ENCODE measurements around the gene ADAMTS20.
"Not testable (repeated sequence)": the region's sequence is repeated elsewhere in the genome, so short reads cannot be mapped to it uniquely, and the experiment has no call there.

The ADAMTS20 gene, protein sequence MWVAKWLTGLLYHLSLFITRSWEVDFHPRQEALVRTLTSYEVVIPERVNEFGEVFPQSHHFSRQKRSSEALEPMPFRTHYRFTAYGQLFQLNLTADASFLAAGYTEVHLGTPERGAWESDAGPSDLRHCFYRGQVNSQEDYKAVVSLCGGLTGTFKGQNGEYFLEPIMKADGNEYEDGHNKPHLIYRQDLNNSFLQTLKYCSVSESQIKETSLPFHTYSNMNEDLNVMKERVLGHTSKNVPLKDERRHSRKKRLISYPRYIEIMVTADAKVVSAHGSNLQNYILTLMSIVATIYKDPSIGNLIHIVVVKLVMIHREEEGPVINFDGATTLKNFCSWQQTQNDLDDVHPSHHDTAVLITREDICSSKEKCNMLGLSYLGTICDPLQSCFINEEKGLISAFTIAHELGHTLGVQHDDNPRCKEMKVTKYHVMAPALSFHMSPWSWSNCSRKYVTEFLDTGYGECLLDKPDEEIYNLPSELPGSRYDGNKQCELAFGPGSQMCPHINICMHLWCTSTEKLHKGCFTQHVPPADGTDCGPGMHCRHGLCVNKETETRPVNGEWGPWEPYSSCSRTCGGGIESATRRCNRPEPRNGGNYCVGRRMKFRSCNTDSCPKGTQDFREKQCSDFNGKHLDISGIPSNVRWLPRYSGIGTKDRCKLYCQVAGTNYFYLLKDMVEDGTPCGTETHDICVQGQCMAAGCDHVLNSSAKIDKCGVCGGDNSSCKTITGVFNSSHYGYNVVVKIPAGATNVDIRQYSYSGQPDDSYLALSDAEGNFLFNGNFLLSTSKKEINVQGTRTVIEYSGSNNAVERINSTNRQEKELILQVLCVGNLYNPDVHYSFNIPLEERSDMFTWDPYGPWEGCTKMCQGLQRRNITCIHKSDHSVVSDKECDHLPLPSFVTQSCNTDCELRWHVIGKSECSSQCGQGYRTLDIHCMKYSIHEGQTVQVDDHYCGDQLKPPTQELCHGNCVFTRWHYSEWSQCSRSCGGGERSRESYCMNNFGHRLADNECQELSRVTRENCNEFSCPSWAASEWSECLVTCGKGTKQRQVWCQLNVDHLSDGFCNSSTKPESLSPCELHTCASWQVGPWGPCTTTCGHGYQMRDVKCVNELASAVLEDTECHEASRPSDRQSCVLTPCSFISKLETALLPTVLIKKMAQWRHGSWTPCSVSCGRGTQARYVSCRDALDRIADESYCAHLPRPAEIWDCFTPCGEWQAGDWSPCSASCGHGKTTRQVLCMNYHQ (N-terminal part only)

DNA sequence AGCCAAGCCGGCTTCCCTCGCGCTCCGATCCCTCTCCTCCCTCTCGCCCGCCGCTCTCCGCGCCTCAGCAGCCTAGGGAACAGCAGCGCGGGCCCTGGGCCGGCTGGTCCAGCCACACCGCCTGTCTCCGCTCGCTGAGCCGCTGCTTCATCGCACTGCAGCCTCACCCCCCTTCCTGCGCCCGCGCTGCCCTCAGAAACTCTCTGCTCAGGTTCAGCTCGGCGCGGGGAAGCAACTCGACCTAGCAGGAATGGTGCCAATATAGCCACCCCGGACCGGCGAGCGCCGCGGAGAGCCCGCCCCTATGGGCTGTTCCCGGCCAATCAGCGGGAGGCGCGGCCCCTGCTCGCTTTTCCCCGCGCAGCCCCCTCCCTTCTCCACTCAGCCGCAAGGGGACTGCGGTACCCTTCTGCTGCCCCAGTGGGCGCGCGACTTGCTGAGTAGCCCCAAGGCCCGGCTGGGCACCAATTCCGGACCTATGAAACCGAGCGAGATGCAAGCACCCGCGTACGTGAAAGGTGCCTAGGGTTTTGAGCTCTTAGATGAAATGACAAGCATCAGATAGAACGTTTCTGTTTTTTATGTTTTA lies at the start of gene ADAMTS20:
ADAMTS20 (minus strand) TSS at position 233 of the 589 bp plus-strand sequence. CDS start 282 bp downstream, outside the sequence.
- no peak for DNase-seq

DNA sequence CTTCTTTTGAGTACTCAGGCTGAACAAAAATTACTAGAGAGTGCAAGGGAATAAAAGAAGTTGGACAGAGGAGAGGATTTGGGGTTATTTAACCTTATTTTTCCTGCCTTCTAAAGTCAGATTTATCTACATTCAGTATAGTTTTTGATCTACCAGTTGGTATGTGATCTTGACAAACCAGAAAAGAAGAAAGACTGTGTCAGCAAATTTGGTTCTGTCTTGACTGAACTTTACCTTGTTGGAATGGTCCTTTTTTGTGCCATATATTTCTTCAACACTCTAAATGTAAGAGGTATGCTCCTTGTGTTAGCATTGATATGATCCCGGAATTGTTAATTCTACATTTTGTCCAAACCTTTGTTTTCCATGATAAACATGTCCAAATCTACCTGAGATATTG lies 47.7 kb upstream of the ADAMTS20 start:
- no peak for DNase-seq

DNA sequence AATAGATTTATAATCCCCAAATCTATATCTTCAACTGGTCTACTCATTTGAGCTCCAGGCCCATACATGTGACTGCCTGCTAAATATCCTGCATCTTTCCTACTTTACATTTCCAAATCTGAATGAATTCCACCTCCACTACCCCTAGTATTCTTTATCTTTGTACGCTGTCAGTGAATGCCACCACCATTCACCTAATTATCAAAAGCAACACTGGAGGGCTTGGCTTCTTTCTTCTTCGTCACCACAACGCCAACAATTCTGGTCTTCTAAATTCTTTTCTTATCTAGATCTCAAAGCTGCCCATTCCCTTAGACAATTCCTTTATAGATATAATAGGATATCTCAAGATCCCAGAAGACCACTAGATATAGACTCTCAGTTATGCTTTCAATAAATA lies 47.1 kb upstream of the ADAMTS20 start:
- DNase-seq, result no peak

DNA sequence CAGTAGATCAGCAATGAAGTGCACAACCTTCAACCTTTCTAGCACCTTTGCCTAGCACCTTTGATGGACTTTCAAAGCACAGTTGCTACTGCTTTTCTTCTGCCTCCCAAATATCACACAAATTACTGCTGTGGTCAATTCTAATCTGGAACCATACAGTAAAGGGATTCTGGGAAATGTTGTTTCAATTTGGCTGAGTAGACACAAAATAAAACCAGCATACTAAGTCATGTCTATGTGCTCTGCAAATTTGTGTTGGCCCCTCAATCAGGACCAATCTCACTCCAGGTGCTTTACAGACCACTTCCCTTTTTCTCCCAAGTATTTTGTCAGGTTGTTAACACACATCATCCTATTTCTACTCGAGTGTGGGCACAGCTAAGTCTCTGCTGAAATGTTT lies 38.3 kb upstream of the ADAMTS20 start:
- DNase-seq, result no peak

DNA sequence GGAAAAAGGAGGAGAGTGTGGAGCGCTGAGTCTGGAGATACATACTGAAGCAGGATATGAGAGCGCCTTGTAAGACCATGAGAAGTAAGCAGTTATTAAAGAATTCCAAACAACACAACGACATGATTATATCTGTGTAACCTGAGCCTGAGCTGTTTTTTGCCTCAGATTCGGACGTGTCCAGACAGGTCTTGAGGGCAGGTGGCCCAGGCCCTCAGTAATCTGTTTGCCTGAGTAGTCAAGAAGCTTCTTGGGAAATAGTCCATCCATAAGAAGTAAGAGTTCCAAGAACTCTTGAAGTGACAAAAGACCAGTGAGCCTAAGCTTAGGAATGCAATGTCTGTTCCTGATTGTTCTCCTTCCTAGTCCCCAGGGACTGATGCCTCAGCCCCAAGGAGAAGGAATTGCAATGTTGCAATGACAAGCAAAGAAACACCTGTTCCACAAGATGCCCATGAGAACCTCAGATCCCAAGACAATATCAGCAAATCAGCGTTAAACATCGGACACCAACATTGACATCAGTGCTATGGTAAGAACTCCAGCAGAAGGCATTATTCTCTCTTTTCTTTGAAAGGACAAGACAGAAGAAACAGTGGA lies 34.7 kb upstream of the ADAMTS20 start:
- DNase-seq, result no peak

DNA sequence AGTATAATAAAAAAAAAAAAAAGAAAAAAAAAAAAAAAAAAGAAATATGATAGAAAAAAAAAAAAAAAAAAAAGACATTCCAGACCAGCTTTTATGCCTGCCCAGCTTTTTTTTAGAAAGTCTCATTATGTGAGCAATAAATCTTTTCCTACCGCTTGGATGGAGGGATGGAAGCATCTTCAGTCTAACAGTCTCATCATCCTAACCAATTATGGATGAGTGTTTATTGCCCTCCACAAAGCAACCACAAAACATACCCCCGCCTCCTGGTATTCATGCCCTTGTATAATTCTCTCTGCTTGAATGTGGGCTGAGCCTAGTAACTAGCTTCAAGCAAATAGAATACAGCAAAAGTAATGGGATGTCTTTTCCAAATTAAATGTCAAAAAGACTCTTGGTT lies 33.7 kb upstream of the ADAMTS20 start:
- no peak for DNase-seq

DNA sequence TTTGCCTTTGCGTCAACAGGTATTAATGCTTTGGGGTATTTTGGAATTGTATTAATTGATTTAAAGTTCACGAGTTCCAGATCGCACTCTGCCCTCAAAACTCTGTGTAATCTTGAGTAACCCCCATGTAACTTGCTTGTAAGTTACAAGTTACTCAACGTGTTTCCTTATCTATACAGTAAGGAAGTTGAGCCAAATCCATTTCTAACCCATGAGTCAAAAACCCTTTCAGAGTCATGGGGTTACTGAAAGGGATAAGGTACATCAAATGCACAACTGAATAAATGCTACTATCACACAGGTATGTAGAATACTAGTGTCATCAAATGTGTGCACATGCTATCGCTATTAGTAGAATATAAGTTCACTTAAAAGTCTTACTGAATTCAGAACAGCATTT lies 28.6 kb upstream of the ADAMTS20 start:
- DNase-seq, result no peak

DNA sequence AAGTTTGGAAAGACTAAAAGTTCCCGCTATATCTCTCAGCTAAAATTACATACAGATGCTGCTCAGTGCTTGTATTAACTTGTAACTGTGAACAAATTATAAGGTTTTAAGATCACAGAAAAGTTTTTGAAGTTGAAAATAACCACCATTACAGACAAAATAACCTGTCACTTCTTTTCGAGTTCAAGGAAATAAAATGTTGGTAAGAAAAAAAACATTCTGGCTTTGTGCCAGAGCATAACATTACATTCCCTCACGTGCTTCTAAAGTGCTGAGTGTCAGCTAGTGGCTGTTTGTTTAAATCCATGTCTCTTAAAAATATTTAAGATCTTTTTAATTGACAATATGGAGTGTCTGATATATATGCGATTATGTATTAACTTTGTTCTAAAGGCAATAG lies 27.2 kb upstream of the ADAMTS20 start:
- no peak for DNase-seq

DNA sequence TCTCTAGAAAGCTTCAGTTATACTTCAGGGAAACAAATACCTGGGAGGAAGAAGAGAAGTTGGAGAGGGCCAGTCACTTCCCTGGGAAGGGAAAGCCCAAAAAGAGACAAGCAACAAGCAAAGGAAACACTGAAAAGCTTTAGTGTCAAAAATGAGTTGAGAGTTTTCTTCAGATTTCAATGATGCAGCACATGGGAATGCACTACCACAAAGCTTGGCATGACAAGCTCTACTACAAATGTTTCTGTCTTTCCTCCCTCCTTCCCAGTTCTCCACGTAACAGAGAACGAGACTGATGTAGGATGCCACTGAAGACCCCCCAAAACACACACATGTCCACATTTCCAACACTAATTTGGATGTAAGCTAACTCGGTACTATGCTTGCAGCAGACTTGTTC lies 26.8 kb upstream of the ADAMTS20 start:
- DNase-seq, result no peak

DNA sequence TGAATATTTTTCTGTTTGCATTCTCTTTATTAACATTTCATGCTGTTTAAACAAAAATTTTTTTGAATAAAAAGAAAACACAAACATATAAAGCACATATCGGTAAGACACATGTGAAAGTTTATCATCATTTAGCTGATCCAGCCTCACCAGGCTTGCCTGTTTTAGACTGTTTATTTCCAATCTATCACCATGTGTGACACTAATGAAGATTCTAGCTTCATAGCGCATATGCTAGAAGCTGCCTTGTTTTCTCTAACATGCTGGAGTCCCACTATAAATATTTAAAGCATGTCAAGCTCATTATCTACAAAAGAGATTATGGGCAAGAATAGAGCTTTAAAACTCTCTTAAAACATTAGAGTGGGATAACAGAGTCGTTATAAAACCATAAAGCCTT lies 25.4 kb upstream of the ADAMTS20 start:
- no peak for DNase-seq

DNA sequence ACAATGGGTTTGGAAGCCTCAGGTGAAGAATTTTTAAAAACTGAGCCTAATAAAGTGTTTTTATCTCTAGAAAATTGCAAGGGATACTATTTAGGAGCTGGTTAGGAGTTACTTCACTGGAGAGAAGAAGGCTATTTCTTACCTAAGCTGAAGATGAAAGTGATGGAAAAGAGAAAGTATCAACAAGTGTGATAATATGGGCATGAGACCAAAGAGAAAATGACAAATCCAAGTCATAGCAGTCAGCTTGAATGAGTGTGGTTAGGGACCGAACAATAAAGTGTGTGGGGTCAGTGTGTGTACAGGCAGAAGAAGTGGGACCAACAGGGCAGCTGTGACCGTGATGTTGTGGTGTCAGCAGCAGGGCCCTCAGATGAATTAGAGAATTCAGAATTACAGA lies 24.2 kb upstream of the ADAMTS20 start:
- DNase-seq, result no peak

DNA sequence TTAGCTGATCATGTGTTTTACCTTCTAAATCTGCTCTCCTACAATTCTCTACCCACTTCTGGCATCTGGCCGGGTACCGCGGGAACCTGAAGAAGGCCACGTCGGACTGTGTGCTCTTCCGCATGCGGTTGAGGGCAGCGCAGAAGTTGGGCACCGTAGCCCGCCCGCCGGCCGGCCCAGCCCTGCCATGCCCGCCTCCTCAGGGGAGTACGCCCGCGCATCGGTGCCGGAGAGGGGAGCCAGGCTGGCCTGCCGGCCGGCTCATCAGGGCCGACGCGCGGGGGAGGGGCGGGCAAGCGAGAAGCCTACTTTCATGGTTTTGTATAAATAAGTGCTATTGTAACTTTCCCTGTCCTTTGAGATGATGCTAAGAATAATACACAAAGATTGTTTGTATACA lies 19.9 kb upstream of the ADAMTS20 start:
- no peak for DNase-seq

DNA sequence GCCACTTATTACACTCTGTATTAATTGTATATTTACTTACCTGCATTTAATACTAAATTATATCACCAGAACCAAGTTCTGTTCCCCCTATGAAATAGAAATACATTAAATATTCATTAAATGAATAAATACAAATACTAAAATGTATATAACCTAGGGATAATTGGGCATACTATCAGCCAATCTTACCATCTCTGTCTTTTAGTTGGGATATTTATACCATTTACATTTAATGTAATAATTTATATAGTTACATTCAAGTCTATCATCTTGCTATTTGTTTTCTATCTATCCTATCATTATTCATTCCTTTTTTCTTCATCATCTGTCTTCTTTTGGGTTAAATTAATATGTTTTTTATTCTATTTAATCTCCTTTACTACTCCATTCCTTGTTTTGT lies 4.1 kb upstream of the ADAMTS20 start:
- DNase-seq, result no peak

DNA sequence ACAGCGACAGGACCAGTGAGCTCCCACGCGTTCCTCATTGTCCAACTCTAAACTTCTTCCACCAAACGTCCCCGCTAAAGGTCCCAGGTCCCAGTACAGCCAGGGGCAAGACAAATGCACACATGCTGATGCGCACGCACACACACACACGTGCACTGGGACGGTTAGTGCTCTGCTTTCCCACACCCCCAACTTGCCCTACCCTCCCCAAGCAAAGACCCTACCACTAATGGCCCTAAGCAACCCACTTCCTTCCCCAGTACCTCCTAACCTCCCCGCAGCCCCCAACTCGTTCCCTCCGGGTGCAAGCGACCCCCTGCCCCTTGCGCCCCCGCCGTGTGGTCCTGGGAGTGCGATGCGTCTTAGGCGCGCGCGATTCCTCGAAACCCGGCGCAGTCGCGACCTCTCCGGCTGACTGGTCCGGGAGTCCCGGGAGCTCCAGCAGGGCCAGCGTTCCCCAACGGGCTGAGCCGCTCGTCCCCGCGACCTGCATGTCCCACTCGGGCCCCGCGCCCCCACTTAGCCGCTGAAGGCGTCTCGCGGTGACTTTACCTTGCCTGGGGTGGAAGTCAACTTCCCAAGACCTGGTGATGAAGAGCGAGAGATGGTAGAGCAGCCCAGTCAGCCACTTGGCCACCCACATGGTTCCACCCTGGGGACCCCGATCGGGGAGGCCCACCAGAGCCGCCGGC lies 578 bp downstream of the ADAMTS20 start:
- DNase-seq, result no peak

DNA sequence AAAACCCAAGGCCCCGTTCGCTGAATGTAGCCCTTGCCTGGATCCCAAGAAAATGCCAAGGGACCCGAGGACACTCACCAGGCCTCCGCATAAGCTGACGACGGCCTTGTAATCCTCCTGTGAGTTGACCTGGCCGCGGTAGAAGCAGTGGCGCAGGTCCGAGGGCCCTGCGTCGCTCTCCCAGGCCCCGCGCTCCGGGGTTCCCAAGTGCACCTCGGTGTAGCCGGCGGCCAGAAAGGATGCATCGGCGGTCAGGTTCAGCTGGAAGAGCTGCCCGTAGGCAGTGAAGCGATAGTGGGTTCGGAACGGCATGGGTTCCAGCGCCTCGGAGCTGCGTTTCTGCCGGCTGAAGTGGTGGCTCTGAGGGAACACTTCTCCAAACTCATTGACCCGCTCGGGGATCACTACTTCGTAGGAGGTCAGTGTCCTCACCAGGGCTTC lies 1.2 kb downstream of the ADAMTS20 start:
- DNase-seq, result no peak

DNA sequence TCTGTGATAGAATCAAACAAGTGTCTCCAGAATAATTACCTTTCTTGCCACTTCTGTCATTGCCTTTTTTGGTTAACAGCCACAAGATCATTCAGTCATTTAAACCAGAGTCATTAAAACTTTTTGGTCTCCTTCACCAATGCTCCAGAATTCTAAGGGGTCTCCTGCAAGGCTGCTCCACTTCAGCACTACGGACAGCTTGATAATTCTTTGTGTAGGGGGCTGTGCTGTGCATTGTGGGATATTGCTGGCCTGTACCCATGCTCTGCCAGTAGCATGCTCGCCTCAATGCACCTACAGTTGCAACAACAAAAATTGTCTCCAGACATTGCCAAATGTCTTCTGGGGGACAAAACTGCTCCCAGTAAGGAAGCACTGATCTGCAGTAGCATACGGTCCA lies 7.3 kb downstream of the ADAMTS20 start:
- DNase-seq, result no peak

DNA sequence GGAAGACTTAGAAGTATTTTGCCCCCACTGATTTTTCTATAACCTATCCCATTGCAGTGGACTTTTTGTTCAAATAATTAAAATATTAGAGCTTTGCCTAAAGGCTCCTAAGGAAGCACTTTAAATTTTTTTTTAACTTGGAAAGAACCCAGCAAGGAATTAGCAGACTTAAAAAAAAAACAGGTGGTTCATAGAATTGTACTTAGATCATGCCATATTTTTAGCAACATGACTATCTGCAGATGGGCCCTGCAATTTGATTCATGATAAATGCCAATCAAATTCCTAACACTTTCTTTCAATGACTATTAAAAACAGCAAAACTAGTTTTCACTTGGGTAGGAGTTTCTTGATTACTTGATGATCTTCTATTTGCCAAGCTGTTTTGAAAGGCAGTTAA lies 11.5 kb downstream of the ADAMTS20 start:
- DNase-seq, result no peak

DNA sequence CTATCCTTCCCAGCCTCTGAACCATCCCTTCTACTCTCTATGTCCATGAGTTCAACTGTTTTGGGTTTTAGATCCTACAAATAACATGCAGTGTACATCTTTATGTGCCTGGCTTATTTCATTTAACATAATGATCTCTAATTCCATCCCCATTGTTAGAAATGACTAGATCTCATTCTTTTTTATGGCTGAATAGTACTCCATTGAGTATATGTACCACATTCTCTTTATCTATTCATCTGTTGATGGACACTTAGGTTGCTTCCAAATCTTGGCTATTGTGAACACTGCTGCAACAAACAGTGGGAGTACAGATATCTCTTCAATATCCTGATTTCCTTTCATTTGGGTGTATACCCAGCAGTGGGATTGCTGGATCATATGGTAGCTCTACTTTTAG lies 14.3 kb downstream of the ADAMTS20 start:
- DNase-seq, result not testable (repeated sequence)

DNA sequence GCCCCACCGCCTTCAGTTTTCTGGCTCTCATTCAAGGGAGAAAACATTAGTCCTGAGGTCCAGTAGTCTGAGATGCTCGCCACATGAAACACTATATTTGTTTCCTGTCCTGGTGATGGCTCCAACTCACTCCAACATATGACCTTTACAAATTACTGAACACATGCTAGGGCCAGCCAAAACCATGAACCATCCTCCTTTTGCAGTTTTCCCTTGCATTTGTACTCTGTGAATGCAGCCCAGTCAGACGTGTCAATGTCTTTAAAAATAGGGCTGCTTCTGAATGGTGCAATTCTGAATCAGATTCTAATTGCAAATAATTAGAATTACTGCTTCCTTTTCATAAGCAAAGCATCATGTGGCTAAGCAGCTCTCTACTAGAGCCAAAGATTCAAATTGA lies 36.0 kb downstream of the ADAMTS20 start:
- DNase-seq, result no peak

DNA sequence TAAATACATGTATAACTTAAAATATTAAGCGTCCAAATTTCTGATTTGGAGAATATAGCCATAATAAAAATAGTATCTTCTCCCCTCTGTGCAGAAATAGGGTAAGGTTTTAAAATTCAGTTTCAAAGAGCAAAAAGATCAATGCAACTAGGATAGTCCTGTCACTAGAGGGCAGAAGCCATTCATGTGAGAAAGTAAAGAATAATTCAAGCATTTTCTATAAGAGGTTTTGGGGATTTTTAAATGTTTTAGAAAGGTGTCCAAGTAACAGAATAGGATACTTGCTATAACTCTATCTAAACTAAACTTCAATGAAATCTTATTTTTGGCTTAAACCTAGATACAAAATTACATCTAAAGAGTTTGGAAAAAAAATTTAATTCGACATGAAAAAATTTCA lies 50.3 kb downstream of the ADAMTS20 start:
- no peak for DNase-seq

DNA sequence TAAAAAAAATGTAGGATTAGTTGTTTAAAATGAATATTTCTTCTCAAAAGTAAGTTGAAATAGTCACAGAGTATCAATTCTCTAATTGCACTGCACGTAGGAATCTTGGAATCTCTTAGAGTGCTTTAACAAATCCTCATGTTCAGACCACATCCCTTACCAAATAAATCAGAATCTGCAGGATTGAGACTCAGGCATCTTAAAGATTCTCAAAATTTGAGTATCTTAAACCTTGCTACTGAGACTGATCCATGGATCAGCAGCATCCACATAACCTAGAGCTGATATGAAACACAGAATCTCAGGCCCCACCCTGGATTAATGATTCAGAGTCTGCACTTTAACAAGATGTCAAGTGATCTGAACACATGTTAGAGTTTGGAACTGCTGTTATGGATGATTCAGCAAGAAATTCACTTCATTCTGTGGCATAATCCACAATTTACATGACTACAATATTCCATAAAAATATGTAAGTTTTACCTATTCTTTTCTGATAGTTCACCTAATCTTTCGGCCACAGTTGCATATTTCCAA lies 58.7 kb downstream of the ADAMTS20 start:
- DNase-seq, result no peak

Measured in NCI-H1092 (cell line).